Coronary artery (tissue), 2 donors: ENCODE measurements around the gene SUPT7L.

Experiments
- DNase-seq: peaks from one replicate; pipeline ENCODE4 v3.0.0-alpha.2; 2017; ENCODE audit warnings: low spot score
- H3K27ac ChIP-seq, 2 donors: fragments of 200-600 bp; sonication (generic); one replicate each; pipeline ENCODE4 v1.5.1; 2016 to 2019
- H3K4me3 ChIP-seq: fragments of 200-600 bp; sonication (generic); 2 replicates; pipeline ENCODE4 v1.5.1; 2016; ENCODE audit warnings: mild to moderate bottlenecking, moderate library complexity
- TF ChIP-seq, protein P1 (sequence below): fragments of 200-600 bp; sonication (generic); IDR thresholded peaks from one replicate; pipeline ENCODE4 v1.5.1; 2019; ENCODE audit warnings: antibody characterized with exemption

SUPT7L gene

DNA sequence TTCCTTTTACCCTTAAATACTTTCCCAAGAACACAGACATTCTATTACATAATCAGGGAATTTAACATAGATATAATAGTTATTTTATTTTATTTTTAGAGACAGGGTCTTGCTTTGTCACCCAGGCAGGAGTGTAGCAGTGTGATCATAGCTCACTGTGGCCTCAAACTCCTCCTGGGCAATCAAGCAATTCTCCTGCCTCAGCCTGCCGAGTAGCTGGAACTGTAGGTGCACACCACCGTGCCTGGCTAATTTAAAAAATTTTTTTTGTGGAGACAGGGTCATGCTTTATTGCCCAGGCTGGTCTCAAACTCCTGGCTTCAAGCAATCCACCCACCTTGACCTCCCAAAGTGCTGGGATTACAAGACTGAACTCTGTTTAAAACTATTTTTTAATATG is 45.9 kb upstream of the SUPT7L start:
- TF ChIP-seq, protein P1, sequence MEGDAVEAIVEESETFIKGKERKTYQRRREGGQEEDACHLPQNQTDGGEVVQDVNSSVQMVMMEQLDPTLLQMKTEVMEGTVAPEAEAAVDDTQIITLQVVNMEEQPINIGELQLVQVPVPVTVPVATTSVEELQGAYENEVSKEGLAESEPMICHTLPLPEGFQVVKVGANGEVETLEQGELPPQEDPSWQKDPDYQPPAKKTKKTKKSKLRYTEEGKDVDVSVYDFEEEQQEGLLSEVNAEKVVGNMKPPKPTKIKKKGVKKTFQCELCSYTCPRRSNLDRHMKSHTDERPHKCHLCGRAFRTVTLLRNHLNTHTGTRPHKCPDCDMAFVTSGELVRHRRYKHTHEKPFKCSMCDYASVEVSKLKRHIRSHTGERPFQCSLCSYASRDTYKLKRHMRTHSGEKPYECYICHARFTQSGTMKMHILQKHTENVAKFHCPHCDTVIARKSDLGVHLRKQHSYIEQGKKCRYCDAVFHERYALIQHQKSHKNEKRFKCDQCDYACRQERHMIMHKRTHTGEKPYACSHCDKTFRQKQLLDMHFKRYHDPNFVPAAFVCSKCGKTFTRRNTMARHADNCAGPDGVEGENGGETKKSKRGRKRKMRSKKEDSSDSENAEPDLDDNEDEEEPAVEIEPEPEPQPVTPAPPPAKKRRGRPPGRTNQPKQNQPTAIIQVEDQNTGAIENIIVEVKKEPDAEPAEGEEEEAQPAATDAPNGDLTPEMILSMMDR, result no peak
- H3K4me3 ChIP-seq, result no peak overlapping the region
- H3K27ac ChIP-seq, result peak overlapping the region; percentile 89 to 91
- no peak for DNase-seq

DNA sequence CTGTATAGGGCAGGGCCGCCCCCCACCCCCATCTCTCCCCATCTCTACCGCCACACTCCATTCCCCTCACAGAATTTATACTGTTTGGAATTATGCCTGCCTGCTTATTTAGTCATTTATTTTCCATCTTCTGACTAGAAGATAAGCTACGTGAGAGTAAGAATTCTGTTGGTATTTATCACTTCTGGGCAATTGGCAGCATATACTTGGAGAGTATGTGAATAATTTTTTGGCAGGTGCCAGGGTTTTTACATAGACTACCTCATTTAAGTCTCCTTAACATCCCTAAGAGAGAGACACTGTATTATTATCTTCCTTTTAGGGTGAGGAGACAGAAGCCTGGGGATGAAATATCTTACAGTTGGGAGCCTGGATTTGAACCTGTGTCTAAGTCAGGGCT is 45.3 kb upstream of the SUPT7L start:
- Histone ChIP-seq H3K27ac (peak overlapping the region; percentile 89 to 91), H3K4me3 (no peak overlapping the region)
- TF ChIP-seq, protein P1, result no peak
- no peak for DNase-seq

DNA sequence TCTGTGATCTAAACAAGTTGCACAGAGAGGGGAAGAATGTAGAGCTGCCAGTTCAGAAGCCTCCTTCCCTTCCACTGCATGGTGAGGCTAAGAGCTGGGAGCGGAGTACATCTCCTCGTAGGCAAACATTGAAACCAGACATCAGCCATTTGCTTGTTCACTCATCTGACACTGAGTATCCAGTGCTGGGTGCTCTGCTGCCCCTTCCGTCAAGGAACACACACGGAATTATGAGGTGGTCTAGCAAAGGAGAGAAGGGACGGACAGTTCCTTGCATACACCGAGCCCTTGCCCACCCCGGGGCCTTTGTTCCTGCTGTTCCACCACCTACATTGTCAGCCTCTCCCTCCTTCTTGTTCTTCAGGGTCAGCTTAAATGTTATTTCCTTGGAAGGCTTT is 44.8 kb upstream of the SUPT7L start:
- no peak for DNase-seq
- Histone ChIP-seq H3K27ac (peak overlapping the region; percentile 89 to 91), H3K4me3 (no peak overlapping the region)
- TF ChIP-seq, protein P1, result no peak

DNA sequence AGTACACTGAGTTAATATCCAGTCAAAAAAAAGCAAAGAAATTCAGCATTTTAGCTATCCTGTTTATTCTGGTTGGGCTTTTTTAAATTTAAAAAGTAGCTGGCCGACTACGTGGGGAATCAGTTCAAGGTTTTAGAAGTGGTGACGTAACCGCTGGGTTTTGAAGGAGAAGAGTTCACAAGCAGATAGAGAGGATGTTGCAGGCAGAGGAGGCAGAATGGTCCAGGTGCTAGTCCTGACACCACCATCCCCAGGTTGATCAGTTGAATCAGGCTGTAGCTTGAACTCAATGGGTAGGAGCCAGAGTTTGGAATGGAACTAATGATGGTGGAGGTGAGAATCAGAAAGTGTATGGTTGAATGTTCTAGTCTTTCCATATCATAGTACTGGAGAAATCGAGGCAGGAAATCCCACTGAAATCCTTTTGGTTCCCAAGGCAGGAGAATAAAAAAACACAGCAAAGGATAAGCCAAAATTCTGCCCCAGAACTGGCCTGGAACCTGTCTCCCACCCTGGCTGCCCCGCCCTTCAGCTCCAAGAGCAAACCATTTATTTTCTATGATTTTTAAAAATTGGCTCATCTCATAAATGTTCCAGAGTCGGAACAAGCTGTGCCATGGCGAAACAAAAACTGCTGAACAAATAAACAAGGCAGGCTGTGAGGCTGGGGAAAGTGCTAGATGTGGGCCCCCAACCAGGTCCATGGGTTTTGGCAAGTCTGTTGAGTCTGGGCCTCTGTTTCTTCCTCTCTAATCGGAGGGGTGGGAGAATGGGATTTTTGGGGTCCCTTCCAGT is 44.2 kb upstream of the SUPT7L start:
- TF ChIP-seq, protein P1, result no peak
- Histone ChIP-seq H3K4me3 (no peak overlapping the region), H3K27ac (peak overlapping the region; percentile 89 to 91)
- no peak for DNase-seq

DNA sequence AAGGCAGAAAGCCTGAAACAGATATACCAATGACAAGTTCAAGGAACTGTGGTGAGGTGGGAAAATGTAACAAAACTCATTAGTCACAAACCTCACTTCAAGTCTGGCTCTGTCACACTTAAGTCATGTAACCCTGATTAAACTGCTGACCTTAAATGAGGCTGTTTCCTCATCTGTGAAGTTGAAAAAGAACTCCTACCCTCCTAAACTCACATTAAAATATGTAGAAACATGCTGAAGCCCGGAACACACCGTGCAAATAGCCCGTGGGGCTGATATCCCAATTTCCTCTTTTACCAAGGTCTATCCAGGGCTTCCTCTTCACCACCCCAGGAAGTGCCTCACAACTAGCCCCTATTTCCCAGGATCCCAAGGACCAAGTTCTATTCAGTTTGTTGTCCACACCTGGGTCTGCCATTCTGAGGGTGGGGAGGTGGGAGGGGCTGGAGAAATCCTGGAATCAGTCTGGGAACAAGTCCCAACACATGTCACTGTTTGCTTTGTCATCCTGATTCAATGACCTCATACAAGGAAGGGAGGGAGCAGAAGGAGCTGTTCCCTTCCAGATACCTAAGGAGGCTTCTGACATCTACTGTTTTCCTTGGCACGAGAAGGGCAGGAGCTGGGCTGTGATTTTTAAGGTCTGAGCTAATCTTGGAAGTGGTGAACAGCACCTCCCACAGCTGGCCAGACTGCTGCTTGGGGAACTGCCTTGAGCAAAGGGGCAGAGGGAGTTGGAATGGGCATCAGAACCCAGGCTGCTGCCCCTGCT is 42.6 kb upstream of the SUPT7L start:
- DNase-seq, result peak; percentile 96
- Histone ChIP-seq H3K4me3 (peak overlapping the region; percentile 12), H3K27ac (peak overlapping the region; percentile 89 to 91)
- TF ChIP-seq, protein P1, result no peak

DNA sequence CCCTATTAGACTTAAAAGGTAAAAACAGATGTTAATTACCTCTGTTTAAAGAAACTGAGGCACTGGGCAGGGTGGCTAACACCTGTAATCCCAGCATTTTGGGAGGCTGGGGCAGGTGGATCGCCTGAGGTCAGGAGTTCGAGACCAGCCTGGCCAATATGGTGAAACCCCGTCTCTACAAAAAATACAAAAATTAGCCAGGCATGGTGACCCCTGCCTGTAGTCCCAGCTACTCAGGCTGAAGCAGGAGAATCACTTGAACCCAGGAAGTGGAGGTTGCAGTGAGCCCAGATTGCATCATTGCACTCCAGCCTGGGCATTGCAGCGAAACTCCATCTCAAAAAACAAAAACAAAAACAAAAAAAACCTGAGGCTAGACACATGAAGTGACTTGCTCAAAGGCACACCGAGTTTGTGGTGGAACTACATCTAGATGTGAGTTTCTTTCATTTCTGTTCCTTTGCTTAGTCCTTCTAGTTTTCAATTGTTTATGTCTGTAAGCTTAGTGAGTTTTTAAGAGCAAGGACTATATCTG is 41.0 kb upstream of the SUPT7L start:
- H3K27ac ChIP-seq, result peak overlapping the region; percentile 89 to 91
- TF ChIP-seq, protein P1, result no peak
- DNase-seq, result no peak
- H3K4me3 ChIP-seq, result no peak overlapping the region
